Heart right ventricle (tissue), 16 donors: ENCODE measurements around the gene TCF12. TPM values are rescaled to one million over a fixed set of nuclear protein-coding genes. Genes with fewer than 3 reads are reported as not detected.

Source experiments
- ATAC-seq, 8 donors: fragments of 200-7000 bp; cut with Tn5 transposase; one replicate each; pipeline ENCODE4 v1.9.1; 2020; ENCODE audit warnings: mild to moderate bottlenecking in 8 of 8, moderate library complexity in 8 of 8, moderate number of reproducible peaks in 1 of 8
- DNase-seq, 2 donors: peaks; one replicate each; pipeline ENCODE4 v3.0.0-alpha.2; 2020
- H3K27ac ChIP-seq, 10 donors: fragments of 200-600 bp; sonication (generic) in 2 of 10; one replicate each; pipeline versions ENCODE4 v1.5.0 to v1.8.0; 2020 to 2022; ENCODE audit warnings: mild to moderate bottlenecking in 3 of 10
- H3K27me3 ChIP-seq, 7 donors: fragments of 200-600 bp; one replicate each; pipeline ENCODE4 v1.8.0; 2021 to 2022; ENCODE audit warnings: mild to moderate bottlenecking in 2 of 7
- H3K36me3 ChIP-seq, 9 donors: fragments of 200-600 bp; sonication (generic) in 1 of 9; one replicate each; pipeline versions ENCODE4 v1.5.0 to v1.8.0; 2020 to 2022; ENCODE audit warnings: mild to moderate bottlenecking in 2 of 9
- H3K4me1 ChIP-seq, 9 donors: fragments of 200-600 bp; sonication (generic) in 1 of 9; one replicate each; pipeline versions ENCODE4 v1.5.0 to v1.8.0; 2020 to 2022; ENCODE audit warnings: mild to moderate bottlenecking in 4 of 9
- H3K4me3 ChIP-seq, 10 donors: fragments of 200-600 bp; sonication (generic) in 2 of 10; one replicate each; pipeline versions ENCODE4 v1.5.0 to v1.8.0; 2020 to 2022; ENCODE audit warnings: mild to moderate bottlenecking in 7 of 10, moderate library complexity in 2 of 10
- H3K9me3 ChIP-seq, 11 donors: fragments of 200-600 bp in 10 of 11; sonication (generic) in 2 of 11; one replicate each; pipeline versions ENCODE4 v1.5.0 to v1.8.0; 2013 to 2022; ENCODE audit warnings: mild to moderate bottlenecking in 2 of 11, control low read depth in 1 of 11, moderate library complexity in 1 of 11
- WGBS, 2 donors: extraction: QIAGEN DNeasy Blood & Tissue Kit; methylation state at CpG; one replicate each; pipeline ENCODE4 v1.1.7; 2013; ENCODE audit warnings: inconsistent platforms in 1 of 2; 5-methylcytosine and 5-hydroxymethylcytosine counted together
- intact Hi-C, 10 donors: fragments of 100-400 bp; cut with DNase I; formaldehyde crosslinking; loops; one replicate each; pipeline versions ENCODE4 v1.11.1 to v1.14.2; 2022
- polyA plus RNA-seq, 2 donors: library from polyadenylated mRNA; stranded (reverse); fragments of 200-250 nt; gene quantifications; one replicate each; pipeline ENCODE4 v1.2.3, GENCODE V29; 2013
- total RNA-seq, 10 donors: library from RNA; stranded (reverse); fragmentation: NEBNext Ultra II Directional in 3 of 10; extraction: Animal tissue kit (Norgen Biotek cat#: 25700) in 3 of 10; gene quantifications; one replicate each; pipeline versions ENCODE4 v1.2.1 to v1.2.4, GENCODE V29; 2021 to 2023
- TF ChIP-seq, protein P1 (sequence below), 9 donors: fragments of 200-600 bp; sonication (generic) in 2 of 9; IDR thresholded peaks; one replicate each; pipeline versions ENCODE4 v1.5.0 to v1.8.0; 2021 to 2022; ENCODE audit warnings: antibody characterized with exemption in 9 of 9, mild to moderate bottlenecking in 5 of 9, moderate library complexity in 1 of 9
- donor health status: Arrhythmogenic right ventricular cardiomyopathy.
- donor health status: ischemic (EF 13 %, LVEDD 7.1; RV severe dilation, severe dysfunction).
- donor health status: healthy with polysubstance abuse.
- donor health status: DM: no; HTN: yes; CAD: no.
- donor health status: DM: no; HTN: no; CAD: no.
- donor health status: ischemic (EF 25% LVEDD 6.9; RV normal size, moderate dysfunction).
- donor health status: ischemic (EF 25% LVEDD 5.7; RV mildly dilated, moderate dysfunction).
- donor health status: healthy.
- donor health status: DM: yes; HTN: yes; CAD: no.
- donor health status: Ischemic cardiomyopathy.
- donor health status: ischemic (EF 35%, LVEDD 5.7; RV mildly dilated, moderate dysfunction).
- donor health status: nonischemic (EF 11% LVEDD 7.7; RV severe dilation, severe dysfunction).
- donor health status: DM: yes; HTN: yes; CAD: no.
- donor health status: PGD.
- donor health status: ischemic (EF 29% LVEDD 5.4; RV normal size, mild dysfunction).
- donor health status: nonischemic (EF 23%, LVEDD 6.1; RV moderate dilation, normal function).

The TCF12 gene
- total and polyA plus RNA-seq, 12 donors: 8.7 to 55.7 (median 38.4) TPM

- Histone ChIP-seq H3K27ac (peak overlapping the region in 3 of 10 donors; percentile 1 to 56 (median 33)), H3K27me3 (no peaks in the 10 kb centered on the region), H3K9me3 (no peaks in the 10 kb centered on the region), H3K4me3 (no peak overlapping the region), H3K36me3 (no peaks in the 10 kb centered on the region), H3K4me1 (peaks cover 2 to 87% (median 66%) of the 10 kb centered on the region in 9 donors)
- intact Hi-C loops: loop anchor here in 1 of 10 donors (5.0 kb wide), 1 partner anchor 69 kb away; the partner anchor contains the start of gene TCF12
- WGBS, 2 donors: 76 to 88% methylated on average over 1 of the region's 1 CpG
- DNase-seq: no peak
- ATAC-seq: no peak
- TF ChIP-seq, protein P1, sequence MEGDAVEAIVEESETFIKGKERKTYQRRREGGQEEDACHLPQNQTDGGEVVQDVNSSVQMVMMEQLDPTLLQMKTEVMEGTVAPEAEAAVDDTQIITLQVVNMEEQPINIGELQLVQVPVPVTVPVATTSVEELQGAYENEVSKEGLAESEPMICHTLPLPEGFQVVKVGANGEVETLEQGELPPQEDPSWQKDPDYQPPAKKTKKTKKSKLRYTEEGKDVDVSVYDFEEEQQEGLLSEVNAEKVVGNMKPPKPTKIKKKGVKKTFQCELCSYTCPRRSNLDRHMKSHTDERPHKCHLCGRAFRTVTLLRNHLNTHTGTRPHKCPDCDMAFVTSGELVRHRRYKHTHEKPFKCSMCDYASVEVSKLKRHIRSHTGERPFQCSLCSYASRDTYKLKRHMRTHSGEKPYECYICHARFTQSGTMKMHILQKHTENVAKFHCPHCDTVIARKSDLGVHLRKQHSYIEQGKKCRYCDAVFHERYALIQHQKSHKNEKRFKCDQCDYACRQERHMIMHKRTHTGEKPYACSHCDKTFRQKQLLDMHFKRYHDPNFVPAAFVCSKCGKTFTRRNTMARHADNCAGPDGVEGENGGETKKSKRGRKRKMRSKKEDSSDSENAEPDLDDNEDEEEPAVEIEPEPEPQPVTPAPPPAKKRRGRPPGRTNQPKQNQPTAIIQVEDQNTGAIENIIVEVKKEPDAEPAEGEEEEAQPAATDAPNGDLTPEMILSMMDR (IDR thresholded peaks at IDR 0.05): no peak
Observed at GRCh38 chr15:56985856-56986255, 67.4 kb downstream of the TCF12 start.

DNA sequence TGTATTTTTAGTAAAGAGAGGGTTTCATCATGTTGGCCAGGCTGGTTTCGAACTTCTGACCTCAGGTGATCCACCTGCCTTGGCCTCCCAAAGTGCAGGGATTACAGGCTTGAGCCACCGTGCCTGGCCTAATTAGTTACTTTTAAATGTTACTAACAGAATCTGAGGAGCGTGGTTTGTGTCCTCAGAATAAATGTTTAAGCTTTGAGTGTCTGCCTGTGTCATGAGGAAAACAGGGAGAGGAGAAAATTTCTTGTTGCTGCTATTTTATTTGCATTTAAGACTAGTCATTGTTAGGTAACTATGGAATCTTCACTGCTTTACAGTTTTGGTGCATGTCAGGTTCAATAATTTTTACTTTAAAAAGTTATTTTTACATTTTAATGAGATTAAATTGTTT is 68.8 kb downstream of the TCF12 start:
- Histone ChIP-seq H3K36me3 (no peaks in the 10 kb centered on the region), H3K9me3 (no peaks in the 10 kb centered on the region), H3K27me3 (no peaks in the 10 kb centered on the region), H3K4me1 (peaks cover 2 to 78% (median 62%) of the 10 kb centered on the region in 9 donors), H3K27ac (no peak overlapping the region), H3K4me3 (no peak overlapping the region)
- ATAC-seq (no peak), DNase-seq (no peak)
- intact Hi-C loops: loop anchor here in 1 of 10 donors (5.0 kb wide), 1 partner anchor 70 kb away; the partner anchor contains the start of gene TCF12
- WGBS, 2 donors: 74 to 81% methylated on average over 3 of the region's 3 CpGs
- TF ChIP-seq, protein P1 (IDR thresholded peaks at IDR 0.05): no peak

- intact Hi-C loops: loop anchor here in 1 of 10 donors (5.0 kb wide), 1 partner anchor 71 kb away; the partner anchor contains the start of gene TCF12
- no peaks in the 10 kb centered on the region for H3K9me3 ChIP-seq
- ATAC-seq (no peak), DNase-seq (no peak)
- peaks cover 2 to 72% (median 53%) of the 10 kb centered on the region in 9 donors for H3K4me1 ChIP-seq
- H3K27me3 ChIP-seq: no peaks in the 10 kb centered on the region
- no peak overlapping the region for H3K4me3 ChIP-seq
- H3K27ac ChIP-seq: no peak overlapping the region
- no peaks in the 10 kb centered on the region for H3K36me3 ChIP-seq
- TF ChIP-seq, protein P1 (IDR thresholded peaks at IDR 0.05): no peak
Observed at GRCh38 chr15:56988219-56988618, 69.8 kb downstream of the TCF12 start.

DNA sequence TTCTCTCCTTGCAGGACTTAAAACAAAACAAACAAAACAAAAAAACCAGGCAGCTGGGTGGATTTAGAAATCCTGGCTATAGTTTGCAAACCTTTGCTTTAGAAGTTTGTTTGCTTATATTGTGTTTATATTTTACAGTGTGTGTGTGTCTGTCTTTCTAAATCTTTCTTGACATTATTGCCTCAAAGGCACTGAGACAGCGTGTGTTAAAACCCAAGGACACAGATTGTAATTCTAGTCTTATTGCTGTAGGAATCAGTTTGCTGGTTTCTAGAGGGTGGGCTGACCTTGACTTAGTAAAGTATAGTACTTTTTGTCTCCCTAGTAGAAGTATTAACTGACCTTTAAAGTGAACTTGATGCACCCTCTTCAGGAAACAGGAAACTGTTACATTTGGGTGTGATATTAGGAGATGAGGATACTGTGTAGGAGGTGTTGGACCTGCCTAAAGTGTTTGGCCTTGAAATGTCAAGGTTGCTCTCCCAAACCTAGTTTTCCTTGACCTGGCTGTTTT is 71.0 kb downstream of the TCF12 start:
- 45 to 57% methylated on average over 1 of the region's 1 CpG for WGBS, 2 donors
- Histone ChIP-seq H3K4me3 (no peak overlapping the region), H3K27ac (no peak overlapping the region), H3K36me3 (peaks cover 0 to 8% (median 0%) of the 10 kb centered on the region in 9 donors), H3K9me3 (no peaks in the 10 kb centered on the region), H3K4me1 (peaks cover 2 to 64% (median 47%) of the 10 kb centered on the region in 9 donors), H3K27me3 (no peaks in the 10 kb centered on the region)
- DNase-seq (no peak), ATAC-seq (peak in 6 of 8 donors; percentile 32 to 75 (median 64))
- TF ChIP-seq, protein P1 (IDR thresholded peaks at IDR 0.05): peak in 1 of 9 donors; percentile 25
- intact Hi-C loops: loop anchor here in 1 of 10 donors (5.0 kb wide), 1 partner anchor 72 kb away; the partner anchor contains the start of gene TCF12
